Stomach (tissue), 9 donors: ENCODE measurements around the gene GPR27. TPM values are rescaled to one million over a fixed set of nuclear protein-coding genes. Genes with fewer than 3 reads are reported as not detected.

Source experiments
- DNase-seq, 2 donors: peaks; one replicate each; pipeline versions ENCODE4 v3.0.0 to v3.0.0-alpha.2; 2013 to 2019
- H3K27ac ChIP-seq, 5 donors: fragments of 200-600 bp in 4 of 5; sonication (generic) in 4 of 5; one replicate each; pipeline ENCODE4 v1.5.1; 2013 to 2019; ENCODE audit warnings: mild to moderate bottlenecking in 1 of 5, moderate library complexity in 1 of 5
- H3K27me3 ChIP-seq, 3 donors: fragments of 200-600 bp; sonication (generic); one replicate each; pipeline ENCODE4 v1.5.1; 2017 to 2019; ENCODE audit warnings: mixed run types in 1 of 3
- H3K36me3 ChIP-seq, 4 donors: fragments of 200-600 bp; sonication (generic); 1 replicate in 3 of 4; 2 replicates in 1 of 4; pipeline ENCODE4 v1.5.1; 2016 to 2019
- H3K4me1 ChIP-seq, 4 donors: fragments of 200-600 bp; sonication (generic); one replicate each; pipeline ENCODE4 v1.5.1; 2016 to 2019
- H3K4me3 ChIP-seq, 4 donors: fragments of 200-600 bp; sonication (generic) in 3 of 4; one replicate each; pipeline ENCODE4 v1.5.1; 2016 to 2019; ENCODE audit warnings: mild to moderate bottlenecking in 1 of 4
- H3K9me3 ChIP-seq, 4 donors: fragments of 200-600 bp; sonication (generic); one replicate each; pipeline ENCODE4 v1.5.1; 2016 to 2019
- CTCF ChIP-seq, 7 experiments: fragments of 450-650 bp in 4 of 7; fragments of 200-600 bp in 3 of 7; sonication (generic) in 3 of 7; IDR thresholded peaks; one replicate each; pipeline ENCODE4 v1.5.1; 2016 to 2019; ENCODE audit warnings: antibody characterized with exemption in 7 of 7, control low read depth in 2 of 7, mild to moderate bottlenecking in 1 of 7
- EP300 ChIP-seq: sonication (generic); formaldehyde crosslinking; IDR thresholded peaks from one replicate; pipeline ENCODE4 v1.6.1; 2017; ENCODE audit warnings: antibody characterized with exemption
- POLR2A ChIP-seq, 4 donors: fragments of 450-650 bp; IDR thresholded peaks; one replicate each; pipeline ENCODE4 v1.6.1; 2016; ENCODE audit warnings: antibody characterized with exemption in 4 of 4, control low read depth in 2 of 4, mild to moderate bottlenecking in 1 of 4, moderate library complexity in 1 of 4
- POLR2AphosphoS5 ChIP-seq, 3 donors: sonication (generic); formaldehyde crosslinking; IDR thresholded peaks; one replicate each; pipeline ENCODE4 v1.6.1; 2016; ENCODE audit warnings: antibody characterized with exemption in 3 of 3
- WGBS, 5 donors: extraction: QIAGEN DNeasy Blood & Tissue Kit in 3 of 5; methylation state at CpG; one replicate each; pipeline versions ENCODE4 v1.1.5 to v1.1.7; 2013 to 2018; 5-methylcytosine and 5-hydroxymethylcytosine counted together
- intact Hi-C: fragments of 100-400 bp; cut with DNase I; formaldehyde crosslinking; loops from one replicate; pipeline ENCODE4 v1.15.1; 2023; ENCODE audit warnings: low total_unique reads
- polyA plus RNA-seq, 3 donors: library from polyadenylated mRNA; stranded (reverse); fragments of 200-250 nt; gene quantifications; one replicate each; pipeline ENCODE4 v1.2.3, GENCODE V29; 2013
- total RNA-seq, 5 donors: library from RNA; depleted of rRNA; stranded (reverse); fragments of >200 nt; gene quantifications; one replicate each; pipeline versions ENCODE4 v1.1.0 to v1.2.3, GENCODE V29; 2014 to 2016
- donor health status: healthy with polysubstance abuse.
- donor health status: Bipolar disorder and iron deficiency.
- donor health status: healthy.

The GPR27 gene
- total and polyA plus RNA-seq, 8 donors, result 0.45 to 5.1 (median 2.6) TPM; not detected in 1

- Histone ChIP-seq H3K4me1 (peaks cover 0 to 1% (median under 1%) of the 10 kb centered on the region in 4 donors), H3K27ac (no peak overlapping the region), H3K36me3 (no peaks in the 10 kb centered on the region), H3K27me3 (peaks cover 0 to 32% (median 6%) of the 10 kb centered on the region in 3 donors), H3K4me3 (no peak overlapping the region), H3K9me3 (no peaks in the 10 kb centered on the region)
- no peak for DNase-seq
- TF ChIP-seq POLR2A (IDR thresholded peaks at IDR 0.05) (no peak), EP300 (no peak)
- WGBS, 5 donors, result 68 to 84% (median 79%) methylated on average over 5 of the region's 5 CpGs
- intact Hi-C loops, result no loop called here
Measured at GRCh38 chr3:71759401-71759800, 5.7 kb downstream of the GPR27 start.

- 81 to 88% (median 85%) methylated on average over 1 of the region's 1 CpG for WGBS, 5 donors
- Histone ChIP-seq H3K27ac (no peak overlapping the region), H3K36me3 (no peaks in the 10 kb centered on the region), H3K4me1 (no peaks in the 10 kb centered on the region), H3K27me3 (peaks cover 0 to 25% (median 0%) of the 10 kb centered on the region in 3 donors), H3K4me3 (no peak overlapping the region), H3K9me3 (no peaks in the 10 kb centered on the region)
- no peak for DNase-seq
- intact Hi-C loops, result no loop called here
- TF ChIP-seq POLR2AphosphoS5 (IDR thresholded peaks at IDR 0.05), result no peak
- TF ChIP-seq CTCF (IDR thresholded peaks at IDR 0.05), result no peak
- no peak for TF ChIP-seq POLR2A (IDR thresholded peaks at IDR 0.05)
- no peak for TF ChIP-seq EP300
Measured at GRCh38 chr3:71760140-71760539, 6.5 kb downstream of the GPR27 start.

- DNase-seq, result no peak
- H3K36me3 ChIP-seq, result no peaks in the 10 kb centered on the region
- no peak overlapping the region for H3K27ac ChIP-seq
- H3K27me3 ChIP-seq, result peaks cover 0 to 18% (median 0%) of the 10 kb centered on the region in 3 donors
- TF ChIP-seq CTCF (IDR thresholded peaks at IDR 0.05) (no peak), POLR2AphosphoS5 (IDR thresholded peaks at IDR 0.05) (no peak), POLR2A (IDR thresholded peaks at IDR 0.05) (no peak), EP300 (no peak)
- H3K4me3 ChIP-seq, result no peak overlapping the region
- WGBS, 5 donors, result 51 to 71% (median 60%) methylated on average over 5 of the region's 5 CpGs
- intact Hi-C loops, result no loop called here
- H3K9me3 ChIP-seq, result no peaks in the 10 kb centered on the region
- no peaks in the 10 kb centered on the region for H3K4me1 ChIP-seq
Measured at GRCh38 chr3:71763426-71763825, 9.8 kb downstream of the GPR27 start.

- H3K36me3 ChIP-seq, result no peaks in the 10 kb centered on the region
- DNase-seq, result no peak
- peaks cover 0 to 47% (median 0%) of the 10 kb centered on the region in 3 donors for H3K27me3 ChIP-seq
- no peaks in the 10 kb centered on the region for H3K9me3 ChIP-seq
- no peak overlapping the region for H3K4me3 ChIP-seq
- H3K4me1 ChIP-seq, result no peaks in the 10 kb centered on the region
- intact Hi-C loops, result no loop called here
- 67 to 82% (median 71%) methylated on average over 5 of the region's 5 CpGs for WGBS, 5 donors
- TF ChIP-seq POLR2A (IDR thresholded peaks at IDR 0.05) (no peak), EP300 (no peak), CTCF (IDR thresholded peaks at IDR 0.05) (no peak), POLR2AphosphoS5 (IDR thresholded peaks at IDR 0.05) (no peak)
- no peak overlapping the region for H3K27ac ChIP-seq
Measured at GRCh38 chr3:71771126-71771525, 17.5 kb downstream of the GPR27 start.

- Histone ChIP-seq H3K36me3 (no peaks in the 10 kb centered on the region), H3K27me3 (peaks cover 0 to 53% (median 0%) of the 10 kb centered on the region in 3 donors), H3K9me3 (no peaks in the 10 kb centered on the region), H3K4me3 (no peak overlapping the region), H3K4me1 (no peaks in the 10 kb centered on the region), H3K27ac (no peak overlapping the region)
- no peak for DNase-seq
- 33 to 50% (median 38%) methylated on average over 1 of the region's 1 CpG for whole genome bisulfite sequencing, 5 donors
- no peak for TF ChIP-seq CTCF (IDR thresholded peaks at IDR 0.05)
- TF ChIP-seq POLR2AphosphoS5 (IDR thresholded peaks at IDR 0.05), result no peak
- TF ChIP-seq POLR2A (IDR thresholded peaks at IDR 0.05), result no peak
- TF ChIP-seq EP300, result no peak
- intact Hi-C loops, result no loop called here
Measured at GRCh38 chr3:71771884-71772283, 18.2 kb downstream of the GPR27 start.
